GM23338 (cell line): ENCODE measurements around the gene RTL10. TPM values are rescaled to one million over a fixed set of nuclear protein-coding genes. Genes with fewer than 3 reads are reported as not detected.

Experiments used
- ATAC-seq: fragments of 200-7000 bp; cut with Tn5 transposase; 3 replicates; pipeline ENCODE4 v1.9.1; 2020
- DNase-seq: peaks from one replicate; pipeline ENCODE4 v3.0.0-alpha.2; 2015; ENCODE audit warnings: low spot score
- H2AFZ ChIP-seq: fragments of 200-600 bp; sonication (generic); 2 replicates; pipeline ENCODE4 v1.8.0; 2016; ENCODE audit warnings: antibody characterized with exemption, mild to moderate bottlenecking, moderate library complexity
- H3F3A ChIP-seq: fragments of 200-600 bp; sonication (generic); replicated peaks from 2 replicates; pipeline ENCODE4 v1.8.0; 2017; ENCODE audit warnings: antibody characterized with exemption, mixed run types, low read depth
- H3K27ac ChIP-seq: fragments of 200-600 bp; sonication (generic); 2 replicates; pipeline ENCODE4 v1.6.1; 2016; ENCODE audit warnings: low read depth
- H3K27me3 ChIP-seq: fragments of 200-600 bp; sonication (generic); 2 replicates; pipeline ENCODE4 v1.8.0; 2016; ENCODE audit warnings: mild to moderate bottlenecking, mixed run types, moderate library complexity; ENCODE audit not compliant: insufficient read depth
- H3K36me3 ChIP-seq: fragments of 200-600 bp; sonication (generic); 2 replicates; pipeline ENCODE4 v1.8.0; 2016; ENCODE audit warnings: mild to moderate bottlenecking; ENCODE audit not compliant: insufficient read depth
- H3K4me1 ChIP-seq: fragments of 200-600 bp; sonication (generic); 2 replicates; pipeline ENCODE4 v1.8.0; 2016; ENCODE audit warnings: mild to moderate bottlenecking, moderate library complexity; ENCODE audit not compliant: insufficient read depth
- H3K4me2 ChIP-seq: fragments of 200-600 bp; sonication (generic); 2 replicates; pipeline ENCODE4 v1.7.1; 2017; ENCODE audit warnings: mixed run types
- H3K4me3 ChIP-seq: fragments of 200-600 bp; sonication (generic); 2 replicates; pipeline ENCODE4 v1.6.1; 2016; ENCODE audit warnings: mixed run types
- H3K79me2 ChIP-seq: fragments of 200-600 bp; sonication (generic); replicated peaks from 2 replicates; pipeline ENCODE4 v1.8.0; 2017; ENCODE audit warnings: mild to moderate bottlenecking; ENCODE audit not compliant: insufficient read depth
- H3K9me2 ChIP-seq: fragments of 200-600 bp; sonication (generic); 2 replicates; pipeline ENCODE4 v1.8.0; 2017; ENCODE audit not compliant: insufficient read depth
- H4K20me1 ChIP-seq: fragments of 200-600 bp; sonication (generic); replicated peaks from 2 replicates; pipeline ENCODE4 v1.8.0; 2017; ENCODE audit warnings: mild to moderate bottlenecking; ENCODE audit not compliant: insufficient read depth
- H3K27ac Mint-ChIP-seq: 2 replicates; pipeline ENCODE4 v1.8.0; 2020; ENCODE audit warnings: inconsistent platforms, mild to moderate bottlenecking, moderate library complexity, mixed read lengths
- H3K27me3 Mint-ChIP-seq: 3 replicates; pipeline ENCODE4 v1.8.0; 2022; ENCODE audit warnings: low read depth, mild to moderate bottlenecking, moderate library complexity, mixed read lengths, inconsistent platforms; ENCODE audit not compliant: insufficient read depth, poor library complexity
- H3K36me3 Mint-ChIP-seq: 3 replicates; pipeline ENCODE4 v1.8.0; 2021; ENCODE audit warnings: low read depth, mild to moderate bottlenecking, inconsistent platforms, moderate library complexity, mixed read lengths
- H3K4me1 Mint-ChIP-seq: 3 replicates; pipeline ENCODE4 v1.8.0; 2020; ENCODE audit warnings: mild to moderate bottlenecking, inconsistent platforms, mixed read lengths
- H3K4me3 Mint-ChIP-seq: 3 replicates; pipeline ENCODE4 v1.8.0; 2021; ENCODE audit warnings: moderate library complexity, mild to moderate bottlenecking, inconsistent platforms, mixed read lengths
- H3K9me3 Mint-ChIP-seq: 3 replicates; pipeline ENCODE4 v1.8.0; 2020; ENCODE audit warnings: moderate library complexity, mild to moderate bottlenecking, inconsistent platforms, mixed read lengths
- CREB1 ChIP-seq: fragments of 250-450 bp; sonication (Bioruptor Pico); IDR thresholded peaks from 2 replicates; pipeline ENCODE4 v1.5.0; 2020; ENCODE audit warnings: low read depth, mild to moderate bottlenecking, moderate library complexity
- CTCF ChIP-seq, 2 experiments: fragments of 200-600 bp in 1 of 2; sonication (generic) in 1 of 2; conservative IDR thresholded peaks; 2 replicates each; pipeline versions ENCODE4 v1.5.1 to v1.6.1; 2016 to 2017; ENCODE audit warnings: antibody characterized with exemption in 2 of 2, low read depth in 2 of 2, mild to moderate bottlenecking in 2 of 2, moderate library complexity in 1 of 2
- ETS1 ChIP-seq: IDR thresholded peaks from 2 replicates; pipeline ENCODE4 v1.6.1; 2016; ENCODE audit warnings: antibody characterized with exemption
- EZH2 ChIP-seq: fragments of 200-600 bp; sonication (generic); IDR thresholded peaks from one replicate; pipeline ENCODE4 v1.8.0; 2017; ENCODE audit warnings: antibody characterized with exemption, mild to moderate bottlenecking, low read depth; ENCODE audit not compliant: unreplicated experiment
- EZH2phosphoT487 ChIP-seq: fragments of 200-600 bp; sonication (generic); IDR thresholded peaks from one replicate; pipeline ENCODE4 v1.8.1; 2018; ENCODE audit warnings: antibody characterized with exemption; ENCODE audit not compliant: unreplicated experiment
- JUNB ChIP-seq: IDR thresholded peaks from one replicate; pipeline ENCODE4 v1.6.1; 2016; ENCODE audit warnings: antibody characterized with exemption; ENCODE audit not compliant: unreplicated experiment
- NANOG ChIP-seq: IDR thresholded peaks from 2 replicates; pipeline ENCODE4 v1.6.1; 2016; ENCODE audit warnings: antibody characterized with exemption, borderline replicate concordance
- POLR2AphosphoS5 ChIP-seq: IDR thresholded peaks from 2 replicates; pipeline ENCODE4 v1.6.1; 2016; ENCODE audit warnings: antibody characterized with exemption, low read depth
- REST ChIP-seq: IDR thresholded peaks from one replicate; pipeline ENCODE4 v1.6.1; 2018; ENCODE audit warnings: antibody characterized with exemption; ENCODE audit not compliant: unreplicated experiment
- STAT1 ChIP-seq: IDR thresholded peaks from one replicate; pipeline ENCODE4 v1.6.1; 2016; ENCODE audit warnings: antibody characterized with exemption; ENCODE audit not compliant: unreplicated experiment
- ZNF114 ChIP-seq: fragments of 250-450 bp; sonication (Bioruptor Pico); IDR thresholded peaks from 2 replicates; pipeline ENCODE4 v1.5.0; 2020; ENCODE audit warnings: mild to moderate bottlenecking, moderate library complexity
- ZNF331 ChIP-seq: fragments of 250-450 bp; sonication (Bioruptor Pico); IDR thresholded peaks from 2 replicates; pipeline ENCODE4 v1.5.0; 2020; ENCODE audit warnings: low read depth, mild to moderate bottlenecking, moderate library complexity
- ZNF462 ChIP-seq: fragments of 250-450 bp; sonication (Bioruptor Pico); IDR thresholded peaks from 2 replicates; pipeline ENCODE4 v1.5.0; 2020; ENCODE audit warnings: mild to moderate bottlenecking, moderate library complexity
- polyA plus RNA-seq: library from polyadenylated mRNA; unstranded; fragments of >200 nt; fragmentation: Nextera tagmentation; extraction: Ambion mirVana; gene quantifications from 2 replicates; pipeline ENCODE4 v1.2.1, GENCODE V29; 2016
- total RNA-seq: library from RNA; depleted of rRNA; stranded (reverse); fragments of >200 nt; shearing (Covaris generic); gene quantifications from 2 replicates; pipeline ENCODE4 v1.2.3, GENCODE V29; 2014

Gene RTL10
- total and polyA plus RNA-seq, 2 experiments from 2014 or later, result 9.4 to 17.4 TPM

- Mint-ChIP-seq H3K9me3 (no peaks in the 10 kb centered on the region), H3K36me3 (no peaks in the 10 kb centered on the region), H3K4me1 (peaks cover 6% of the 10 kb centered on the region; the same call in 1 of the 3 replicates), H3K27ac (no peak overlapping the region), H3K27me3 (peaks cover 12% of the 10 kb centered on the region), H3K4me3 (no peak overlapping the region)
- Histone ChIP-seq H3K4me3 (no peak overlapping the region), H3F3A (no peaks in the 10 kb centered on the region), H3K79me2 (no peaks in the 10 kb centered on the region), H3K27ac (no peak overlapping the region), H3K36me3 (no peaks in the 10 kb centered on the region), H3K4me1 (no peaks in the 10 kb centered on the region), H2AFZ (no peak overlapping the region), H3K4me2 (no peak overlapping the region), H3K9me2 (no peaks in the 10 kb centered on the region), H4K20me1 (no peaks in the 10 kb centered on the region; the same call in none of the 2 replicates), H3K27me3 (no peaks in the 10 kb centered on the region)
- DNase-seq (no peak), ATAC-seq (no peak)
- no peak for TF ChIP-seq EZH2
- no peak for TF ChIP-seq ZNF331
- no peak for TF ChIP-seq CTCF (conservative IDR thresholded peaks at IDR 0.05; ENCODE audit: low read depth in 2 of 2)
- no peak for TF ChIP-seq NANOG
- TF ChIP-seq POLR2AphosphoS5, result no peak
- TF ChIP-seq ZNF462 (CRISPR knock-in tag), result no peak
- no peak for TF ChIP-seq STAT1
- TF ChIP-seq CREB1 (CRISPR knock-in tag), result no peak
- TF ChIP-seq REST, result no peak
- TF ChIP-seq EZH2phosphoT487, result no peak
- TF ChIP-seq ETS1, result no peak
- no peak for TF ChIP-seq JUNB
- no peak for TF ChIP-seq ZNF114
These were observed 14.6 kb downstream of the RTL10 start for GRCh38 chr22:19840059-19840458.
